Endothelial cell of umbilical vein (primary cell): ENCODE data around the gene ZIM2. TPM values are rescaled to one million over a fixed set of nuclear protein-coding genes. Genes with fewer than 3 reads are reported as not detected.

Experiments used
- BruUV-seq: library from RNA; stranded (reverse); fragments of 400-500 nt; replicated peaks from 2 replicates; lab custom pipeline; 2021; lab: Mats Ljungman, UMichigan
- CTCF ChIA-PET: fragments of 300-600, 350-600 bp; sonication (Branson Sonifier 250); formaldehyde crosslinking; loops from one replicate; lab custom pipeline; 2021; ENCODE audit warnings: antibody characterized with exemption, inconsistent platforms; lab: Charles Lee
- POLR2A ChIA-PET: fragments of 300-600, 350-600 bp; sonication (Branson Sonifier 250); formaldehyde crosslinking; loops from one replicate; lab custom pipeline; 2021; ENCODE audit warnings: antibody characterized with exemption, inconsistent platforms; lab: Charles Lee
- DNase-seq: peaks from one replicate; pipeline ENCODE4 v3.0.0-alpha.2; 2011; ENCODE audit warnings: low read depth, low spot score
- FAIRE-seq: peaks from 2 replicates; lab custom pipeline; 2011; peaks lifted over from hg19 to GRCh38; lab: Jason Lieb, UNC
- H2AFZ ChIP-seq: 2 replicates; pipeline ENCODE4 v1.6.0; 2012; ENCODE audit warnings: low read depth, low read length, control low read depth, inconsistent platforms
- H3K27ac ChIP-seq: 2 replicates; pipeline ENCODE4 v1.5.1; 2011; ENCODE audit warnings: low read depth, mild to moderate bottlenecking, control low read depth, low read length, moderate library complexity; ENCODE audit not compliant: insufficient read depth
- H3K27me3 ChIP-seq, 2 experiments: 2 replicates each; pipeline versions ENCODE4 v1.6.0 to v1.6.1; 2011; ENCODE audit warnings: low read length in 2 of 2, mixed read lengths in 1 of 2; ENCODE audit not compliant: control insufficient read depth in 2 of 2, insufficient read depth in 2 of 2
- H3K36me3 ChIP-seq, 2 experiments: 2 replicates in 1 of 2; 3 replicates in 1 of 2; pipeline ENCODE4 v1.5.1; 2011; ENCODE audit warnings: low read length in 2 of 2, mild to moderate bottlenecking in 1 of 2, moderate library complexity in 1 of 2; ENCODE audit not compliant: control insufficient read depth in 2 of 2, insufficient read depth in 2 of 2; ENCODE audit errors: extremely low read depth in 1 of 2
- H3K4me1 ChIP-seq: 3 replicates; pipeline ENCODE4 v1.5.1; 2011; ENCODE audit warnings: mild to moderate bottlenecking, low read length; ENCODE audit not compliant: control insufficient read depth, insufficient read depth; ENCODE audit errors: extremely low read depth
- H3K4me2 ChIP-seq: 2 replicates; pipeline ENCODE4 v1.6.1; 2011; ENCODE audit warnings: low read length, control low read depth, mixed read lengths; ENCODE audit not compliant: insufficient read depth
- H3K4me3 ChIP-seq, 3 experiments: fragments of 200-600 bp in 1 of 3; sonication (generic), shearing (Covaris generic) in 1 of 3; replicated peaks in 1 of 3; 2 replicates each; pipeline ENCODE4 v1.5.1; 2011 to 2016; ENCODE audit warnings: control low read depth in 3 of 3, low read length in 3 of 3, mild to moderate bottlenecking in 2 of 3, inconsistent platforms in 1 of 3, low read depth in 1 of 3, moderate library complexity in 1 of 3; ENCODE audit not compliant: insufficient read depth in 1 of 3
- H3K79me2 ChIP-seq: 2 replicates; pipeline ENCODE4 v1.6.0; 2012; ENCODE audit warnings: low read length, inconsistent platforms; ENCODE audit not compliant: control insufficient read depth, insufficient read depth
- H3K9ac ChIP-seq: replicated peaks from 2 replicates; pipeline ENCODE3; 2011; ENCODE audit warnings: low read length, control low read depth; ENCODE audit not compliant: insufficient read depth; ENCODE audit errors: extremely low read depth
- H3K9me1 ChIP-seq: replicated peaks from 3 replicates; pipeline ENCODE4 v1.6.0; 2011; ENCODE audit warnings: mild to moderate bottlenecking, low read length; ENCODE audit not compliant: control insufficient read depth, insufficient read depth; ENCODE audit errors: extremely low read depth
- H3K9me3 ChIP-seq: replicated peaks from 2 replicates; pipeline ENCODE4 v1.5.1; 2012; ENCODE audit warnings: low read length, inconsistent platforms; ENCODE audit not compliant: control insufficient read depth, insufficient read depth
- H4K20me1 ChIP-seq: replicated peaks from 2 replicates; pipeline ENCODE3; 2011; ENCODE audit warnings: mild to moderate bottlenecking, low read length; ENCODE audit not compliant: control insufficient read depth, insufficient read depth; ENCODE audit errors: extremely low read depth
- CTCF ChIP-seq, 2 donors: IDR thresholded peaks; 1 replicate in 1 of 2; 2 replicates in 1 of 2; pipeline ENCODE4 v1.5.1; 2011; ENCODE audit warnings: low read length in 2 of 2, mild to moderate bottlenecking in 2 of 2, moderate library complexity in 2 of 2, control low read depth in 1 of 2, inconsistent platforms in 1 of 2, low read depth in 1 of 2; ENCODE audit not compliant: insufficient read depth in 1 of 2; ENCODE audit errors: extremely low read depth in 1 of 2
- EZH2 ChIP-seq: IDR thresholded peaks from 2 replicates; pipeline ENCODE4 v1.6.1; 2012; ENCODE audit warnings: borderline replicate concordance, low read depth, mild to moderate bottlenecking, moderate library complexity, low read length, inconsistent platforms; ENCODE audit not compliant: severe bottlenecking
- FOS ChIP-seq: IDR thresholded peaks from 2 replicates; pipeline ENCODE4 v1.6.1; 2011; ENCODE audit warnings: mild to moderate bottlenecking, low read length, moderate library complexity, borderline replicate concordance; ENCODE audit not compliant: insufficient read depth
- GATA2 ChIP-seq: IDR thresholded peaks from 2 replicates; pipeline ENCODE4 v1.7.0; 2011; ENCODE audit warnings: low read depth, mild to moderate bottlenecking, moderate library complexity, mixed read lengths, low read length; ENCODE audit not compliant: insufficient read length, insufficient read depth
- JUN ChIP-seq: IDR thresholded peaks from 2 replicates; pipeline ENCODE4 v1.6.1; 2011; ENCODE audit warnings: borderline replicate concordance, low read depth; ENCODE audit not compliant: insufficient read length, insufficient read depth
- MAX ChIP-seq: IDR thresholded peaks from 2 replicates; pipeline ENCODE4 v1.6.1; 2011; ENCODE audit not compliant: insufficient read depth, insufficient read length
- MYC ChIP-seq: IDR thresholded peaks from one replicate; pipeline ENCODE4 v1.6.1; 2011; ENCODE audit warnings: mild to moderate bottlenecking, low read depth, low read length
- POLR2A ChIP-seq: IDR thresholded peaks from 2 replicates; pipeline ENCODE4 v1.6.1; 2012; ENCODE audit warnings: low read depth, mild to moderate bottlenecking, control low read depth, low read length
- POLR2AphosphoS5 ChIP-seq: IDR thresholded peaks from 2 replicates; pipeline ENCODE4 v1.6.1; 2012; ENCODE audit warnings: low read depth, mild to moderate bottlenecking, control low read depth, low read length, moderate library complexity; ENCODE audit not compliant: insufficient read depth
- dilution Hi-C: fragments of 300-500 bp; cut with MboI; formaldehyde crosslinking; loops from one replicate; pipeline ENCODE4 v1.15.0; 2019; ENCODE audit warnings: low sequenced_read_pairs; ENCODE audit not compliant: extremely low pct_ligation_motif_present
- intact Hi-C: fragments of 100-400 bp; cut with micrococcal nuclease; formaldehyde crosslinking; loops from one replicate; pipeline ENCODE4 v1.10.0; 2022
- polyA plus RNA-seq, 4 experiments: library from polyadenylated mRNA; depleted of rRNA in 3 of 4; stranded (reverse) in 3 of 4; unstranded in 1 of 4; fragments of >200 nt; gene quantifications; 2 replicates each; pipeline versions ENCODE4 v1.2.1 to v1.2.3, GENCODE V29; 2011 to 2012; ENCODE audit warnings: missing spikeins in 1 of 4
- total RNA-seq: library from RNA; stranded (reverse); gene quantifications from 2 replicates; pipeline ENCODE4 v1.2.3, GENCODE V29; 2021

Gene ZIM2
- total and polyA plus RNA-seq, 2 donors (not counting 3 experiments of a cell fraction or from before 2014, with no cell fraction given), result not detected

- no peaks in the 10 kb centered on the region for H3K9me3 ChIP-seq
- dilution Hi-C loops, result no loop called here
Observed at GRCh38 chr19:56835401-56835800, 5.1 kb downstream of the ZIM2 start.

GRCh38 chr19:56834564-56835375 lies 5.8 kb downstream of the ZIM2 start:
- H3K9me1 ChIP-seq, result no peaks in the 10 kb centered on the region
- CTCF ChIA-PET, result no interaction called here
- no peaks in the 10 kb centered on the region for H3K27me3 ChIP-seq
- H3K27ac ChIP-seq, result no peak overlapping the region
- no peak overlapping the region for H3K9ac ChIP-seq
- POLR2A ChIA-PET, result no interaction called here
- no peaks in the 10 kb centered on the region for H3K79me2 ChIP-seq
- DNase-seq (no peak), FAIRE-seq (no peak)
- no peak overlapping the region for H2AFZ ChIP-seq
- intact Hi-C loops, result no loop called here
- no peak for TF ChIP-seq JUN
- no peak for TF ChIP-seq MYC
- no peak for TF ChIP-seq CTCF (IDR thresholded peaks at IDR 0.05; ENCODE audit: extremely low read depth in 1 of 2, insufficient read depth in 1 of 2, low read depth in 1 of 2, low read length in 2 of 2)
- TF ChIP-seq GATA2, result no peak
- TF ChIP-seq FOS, result no peak
- TF ChIP-seq MAX, result no peak
- TF ChIP-seq POLR2AphosphoS5, result no peak
- TF ChIP-seq POLR2A, result no peak
- no peak for TF ChIP-seq EZH2
- no TSS peak for BruUV-seq
- H3K9me3 ChIP-seq, result no peaks in the 10 kb centered on the region
- H3K4me2 ChIP-seq, result no peak overlapping the region
- dilution Hi-C loops, result no loop called here
- no peaks in the 10 kb centered on the region for H3K4me1 ChIP-seq
- H4K20me1 ChIP-seq, result no peaks in the 10 kb centered on the region
- no peaks in the 10 kb centered on the region for H3K36me3 ChIP-seq
- no peak overlapping the region for H3K4me3 ChIP-seq

More at GRCh38 chr19:56835401-56835800, 5.1 kb downstream of the ZIM2 start:
- no TSS peak for BruUV-seq
- H3K4me2 ChIP-seq, result no peak overlapping the region
- no peak overlapping the region for H3K27ac ChIP-seq
- H3K4me1 ChIP-seq, result no peaks in the 10 kb centered on the region
- no peaks in the 10 kb centered on the region for H4K20me1 ChIP-seq
- DNase-seq (no peak), FAIRE-seq (no peak)
- H3K36me3 ChIP-seq, result no peaks in the 10 kb centered on the region
- POLR2A ChIA-PET, result no interaction called here
- TF ChIP-seq MAX (no peak), FOS (no peak), JUN (no peak), GATA2 (no peak), EZH2 (no peak), MYC (no peak)
- H2AFZ ChIP-seq, result no peak overlapping the region
- no peaks in the 10 kb centered on the region for H3K79me2 ChIP-seq
- H3K9me1 ChIP-seq, result no peaks in the 10 kb centered on the region
- H3K9ac ChIP-seq, result no peak overlapping the region
- H3K4me3 ChIP-seq, result no peak overlapping the region
- no peaks in the 10 kb centered on the region for H3K27me3 ChIP-seq
- CTCF ChIA-PET, result no interaction called here
- intact Hi-C loops, result no loop called here
